B cell (primary cell): Measurements from ENCODE around the gene UBR4.

Experiments
- EZH2 ChIP-seq: IDR thresholded peaks from 2 replicates; pipeline ENCODE4 v1.6.1; 2012; ENCODE audit warnings: borderline replicate concordance, low read depth, mild to moderate bottlenecking, moderate library complexity, low read length; ENCODE audit not compliant: insufficient read depth, poor library complexity, severe bottlenecking
- TF ChIP-seq, protein P1 (sequence below): fragments of 200-600 bp; IDR thresholded peaks from one replicate; pipeline ENCODE4 v1.8.0; 2022; ENCODE audit warnings: antibody characterized with exemption, mild to moderate bottlenecking

DNA sequence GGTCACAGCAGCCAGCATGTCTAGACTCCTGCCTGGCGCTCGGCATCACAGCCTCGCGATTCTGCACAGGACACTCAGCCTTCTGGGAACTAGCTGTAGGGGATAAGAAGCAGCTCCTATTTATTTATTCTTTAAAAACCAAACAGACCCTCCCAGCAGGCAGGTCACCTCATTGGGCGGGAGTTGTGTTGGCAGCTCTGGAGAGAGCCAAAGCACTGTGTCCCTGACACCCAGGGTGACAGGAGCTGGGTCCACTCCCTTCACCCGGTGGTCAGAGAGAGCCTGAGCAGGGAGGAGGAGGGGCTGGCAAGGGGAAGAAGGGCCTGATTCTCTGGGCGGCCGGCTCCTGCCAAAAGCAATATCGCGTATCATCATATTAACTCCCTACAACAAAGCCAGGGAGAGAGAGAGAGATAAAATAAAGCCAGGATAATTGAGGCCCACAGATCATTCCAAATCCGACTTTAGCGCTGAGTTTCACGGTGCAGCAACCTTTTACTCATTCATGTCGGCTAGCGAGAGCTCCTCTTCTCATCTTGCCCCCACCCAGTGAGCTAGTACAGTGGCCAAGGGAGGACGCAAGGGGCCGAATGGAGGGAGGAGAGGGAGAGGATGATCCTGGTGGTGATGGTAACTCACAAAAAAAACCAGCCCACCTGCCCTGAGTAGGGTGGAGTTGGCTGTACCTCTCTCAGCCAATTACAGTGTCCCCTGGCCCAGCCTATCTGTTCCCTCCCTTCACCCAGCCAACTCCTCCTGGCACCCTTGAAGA lies 173.8 kb downstream of the UBR4 start:
- TF ChIP-seq, protein P1, sequence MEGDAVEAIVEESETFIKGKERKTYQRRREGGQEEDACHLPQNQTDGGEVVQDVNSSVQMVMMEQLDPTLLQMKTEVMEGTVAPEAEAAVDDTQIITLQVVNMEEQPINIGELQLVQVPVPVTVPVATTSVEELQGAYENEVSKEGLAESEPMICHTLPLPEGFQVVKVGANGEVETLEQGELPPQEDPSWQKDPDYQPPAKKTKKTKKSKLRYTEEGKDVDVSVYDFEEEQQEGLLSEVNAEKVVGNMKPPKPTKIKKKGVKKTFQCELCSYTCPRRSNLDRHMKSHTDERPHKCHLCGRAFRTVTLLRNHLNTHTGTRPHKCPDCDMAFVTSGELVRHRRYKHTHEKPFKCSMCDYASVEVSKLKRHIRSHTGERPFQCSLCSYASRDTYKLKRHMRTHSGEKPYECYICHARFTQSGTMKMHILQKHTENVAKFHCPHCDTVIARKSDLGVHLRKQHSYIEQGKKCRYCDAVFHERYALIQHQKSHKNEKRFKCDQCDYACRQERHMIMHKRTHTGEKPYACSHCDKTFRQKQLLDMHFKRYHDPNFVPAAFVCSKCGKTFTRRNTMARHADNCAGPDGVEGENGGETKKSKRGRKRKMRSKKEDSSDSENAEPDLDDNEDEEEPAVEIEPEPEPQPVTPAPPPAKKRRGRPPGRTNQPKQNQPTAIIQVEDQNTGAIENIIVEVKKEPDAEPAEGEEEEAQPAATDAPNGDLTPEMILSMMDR, result no peak
- TF ChIP-seq EZH2, result no peak
